NCI-H2081 treated with DMSO at 0.1 percent for 48 hours (cell line): ENCODE data around the gene EXOC6.
"Not testable (repeated sequence)": the region's sequence is repeated elsewhere in the genome, so short reads cannot be mapped to it uniquely, and the experiment has no call there.

ENCODE experiments used
- DNase-seq: peaks from one replicate; lab custom pipeline; 2025; lab: John Stamatoyannopoulos, UW

EXOC6 gene

DNA sequence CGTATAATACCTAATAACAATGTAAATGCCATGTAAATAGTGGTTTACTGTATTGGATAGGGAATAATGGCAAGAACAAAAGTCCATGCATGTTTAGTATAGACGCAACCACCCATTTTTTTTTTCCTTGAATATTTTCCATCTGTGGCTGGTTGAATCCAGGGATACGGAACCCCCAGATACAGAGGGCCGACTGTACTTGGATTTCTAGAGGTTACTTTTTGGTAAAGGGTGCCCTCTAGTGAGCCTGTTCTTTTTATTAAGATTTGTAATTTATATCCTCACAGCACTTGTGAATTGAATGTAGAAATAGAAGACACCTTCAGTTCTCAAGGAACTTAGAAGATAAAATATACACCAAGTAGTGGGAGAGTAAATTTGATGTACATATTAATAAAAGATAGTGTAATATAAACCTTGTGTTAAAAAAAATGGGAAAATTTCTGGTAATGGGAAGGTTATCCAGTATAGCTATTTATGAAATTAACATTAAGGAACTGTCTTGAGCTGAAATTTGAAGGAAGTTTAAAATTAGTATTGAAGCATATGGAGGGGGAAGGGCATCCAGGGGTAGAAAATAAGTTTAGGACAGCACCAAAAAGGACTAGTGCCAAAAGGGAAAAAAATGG lies 32.0 kb downstream of the EXOC6 start:
- DNase-seq: peak; percentile 36

GRCh38 chr10:92880917-92881316 lies 32.6 kb downstream of the EXOC6 start:
- DNase-seq: no peak

DNA sequence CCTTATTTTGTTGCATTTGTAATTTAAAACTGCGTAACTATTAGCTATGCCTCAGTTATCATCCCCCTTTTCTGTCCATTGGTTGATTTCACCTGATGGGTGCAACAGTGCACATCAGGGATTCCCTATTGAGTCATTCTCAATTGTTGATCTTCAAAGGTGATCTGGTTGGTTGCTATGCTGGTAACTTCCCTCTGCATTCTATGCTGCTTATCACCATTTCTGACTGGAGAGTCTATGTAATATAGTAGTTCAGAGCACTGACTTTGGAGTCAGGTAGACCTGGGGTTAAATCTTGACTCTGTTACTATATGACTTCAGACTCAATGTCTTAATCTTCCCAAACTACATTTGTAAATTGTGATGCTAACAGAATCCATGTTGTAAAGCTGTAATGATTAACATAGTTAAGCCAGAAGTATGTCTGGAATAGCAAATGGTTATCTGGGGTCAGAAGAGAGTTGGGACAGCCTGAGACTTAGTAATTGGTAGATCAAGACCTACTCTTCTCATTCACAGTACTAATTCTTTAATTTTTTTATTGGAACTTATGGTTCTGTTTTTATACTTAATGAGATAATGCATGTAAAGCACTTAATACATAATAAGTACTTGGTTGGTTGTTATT lies 38.1 kb downstream of the EXOC6 start:
- no peak for DNase-seq

DNA sequence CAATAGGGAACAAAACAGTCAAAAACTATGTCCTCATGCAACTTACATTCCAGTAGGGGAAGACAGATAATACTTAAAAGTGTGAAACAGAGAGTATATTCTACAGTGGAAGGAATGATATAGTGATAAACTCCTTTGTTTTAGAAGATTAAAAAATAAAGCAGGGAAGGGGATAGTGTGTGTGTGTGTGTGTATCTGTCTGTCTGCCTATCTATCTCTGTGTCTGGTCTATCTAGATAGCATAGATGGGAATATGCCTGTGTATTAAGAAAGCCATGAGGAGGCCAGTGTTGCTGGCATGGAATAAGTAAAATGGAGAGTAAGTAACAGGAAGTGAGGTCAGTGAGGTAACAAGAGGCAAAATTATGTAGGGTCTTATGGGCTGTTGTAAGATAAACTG lies 42.2 kb downstream of the EXOC6 start:
- no peak for DNase-seq

- DNase-seq: no peak
Observed at GRCh38 chr10:92891885-92892690, 43.8 kb downstream of the EXOC6 start.

GRCh38 chr10:92892691-92893054 lies 44.4 kb downstream of the EXOC6 start:
- DNase-seq: no peak

DNA sequence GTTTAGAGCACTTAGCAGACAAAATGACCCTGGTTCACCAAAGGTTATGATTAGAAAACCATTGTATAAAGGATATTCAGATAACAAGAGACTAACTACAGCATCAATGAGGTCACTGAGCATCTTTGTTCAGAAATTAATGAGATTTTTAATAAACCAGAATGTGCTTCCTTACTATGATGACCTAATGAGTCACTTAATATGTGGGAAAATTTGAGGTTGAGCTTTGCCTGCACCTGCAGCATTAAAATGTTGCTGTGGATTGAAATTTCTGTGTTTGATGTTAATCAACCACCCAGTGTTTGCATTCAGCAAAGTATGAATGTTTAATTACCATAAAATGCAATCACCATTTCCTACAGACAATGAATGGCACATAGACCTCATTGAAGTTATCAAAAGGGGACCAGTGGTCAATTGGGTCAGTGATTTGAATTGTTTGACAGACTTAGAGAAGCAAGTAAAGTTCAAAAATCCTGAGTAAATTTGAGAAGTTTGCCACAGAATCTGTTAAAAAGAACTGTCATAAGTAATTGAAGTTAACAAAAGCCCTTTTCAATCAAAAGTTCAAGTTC lies 45.8 kb downstream of the EXOC6 start:
- no peak for DNase-seq

- DNase-seq: no peak
Observed at GRCh38 chr10:92897916-92898315, 49.6 kb downstream of the EXOC6 start.

DNA sequence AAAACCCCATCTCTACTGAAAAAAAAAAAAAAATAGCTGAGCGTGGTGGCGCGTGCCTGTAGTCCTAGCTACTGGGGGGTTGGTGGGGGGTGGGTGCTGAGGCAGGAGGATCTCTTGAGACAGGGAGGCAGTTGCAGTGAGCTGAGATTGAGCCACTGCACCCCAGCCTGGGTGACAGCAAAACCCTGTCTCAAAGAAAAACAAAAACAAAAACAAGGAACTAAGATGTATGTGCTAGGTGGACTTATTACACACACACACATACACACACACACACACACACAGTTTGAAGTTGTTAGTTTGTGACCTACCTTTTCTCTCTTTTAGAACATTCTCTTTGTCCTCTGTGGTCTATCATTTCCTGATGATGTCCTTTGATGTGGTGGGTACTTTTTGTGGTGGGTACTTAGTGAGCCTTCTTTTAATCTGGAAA lies 53.5 kb downstream of the EXOC6 start:
- no peak for DNase-seq

- DNase-seq: no peak
Observed at GRCh38 chr10:92903633-92904032, 55.3 kb downstream of the EXOC6 start.

DNA sequence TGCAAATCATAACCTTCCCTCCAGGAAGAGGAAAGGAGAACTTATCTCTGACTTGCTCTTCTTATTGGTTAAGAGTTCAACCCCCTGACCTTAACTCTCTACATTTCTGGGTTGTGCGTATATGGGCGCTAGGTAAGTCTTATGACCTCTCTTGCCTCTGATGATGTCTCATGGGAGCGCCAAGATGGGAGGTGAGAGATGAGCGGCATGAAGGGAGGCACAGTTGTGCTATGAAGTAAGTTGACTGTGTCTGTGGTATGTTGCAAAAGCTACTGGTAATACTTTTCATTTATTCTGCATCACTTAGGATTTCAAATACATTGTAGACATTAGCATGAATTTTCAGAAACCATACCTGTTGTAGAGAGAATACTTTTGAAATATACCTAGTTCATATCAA lies 59.0 kb downstream of the EXOC6 start:
- DNase-seq: no peak

DNA sequence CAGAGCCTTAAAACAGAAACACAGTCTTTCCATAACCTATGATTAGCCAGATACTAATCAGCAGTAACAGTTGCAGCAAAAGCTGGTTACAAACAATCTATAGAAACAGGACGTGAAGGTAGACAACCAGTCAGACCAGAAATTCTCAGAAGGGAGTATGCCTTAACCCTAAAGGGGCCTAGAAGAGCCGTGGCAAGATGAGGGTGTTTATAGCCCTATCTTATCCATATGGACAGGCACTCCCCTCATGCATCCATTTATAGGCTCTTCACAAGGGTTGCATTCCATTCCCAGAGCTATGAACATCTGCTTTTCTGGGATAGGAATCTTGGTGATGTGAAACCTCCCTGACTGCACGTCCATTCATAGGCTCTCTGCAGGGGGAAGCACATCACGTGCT lies 64.3 kb downstream of the EXOC6 start:
- not testable (repeated sequence) for DNase-seq

DNA sequence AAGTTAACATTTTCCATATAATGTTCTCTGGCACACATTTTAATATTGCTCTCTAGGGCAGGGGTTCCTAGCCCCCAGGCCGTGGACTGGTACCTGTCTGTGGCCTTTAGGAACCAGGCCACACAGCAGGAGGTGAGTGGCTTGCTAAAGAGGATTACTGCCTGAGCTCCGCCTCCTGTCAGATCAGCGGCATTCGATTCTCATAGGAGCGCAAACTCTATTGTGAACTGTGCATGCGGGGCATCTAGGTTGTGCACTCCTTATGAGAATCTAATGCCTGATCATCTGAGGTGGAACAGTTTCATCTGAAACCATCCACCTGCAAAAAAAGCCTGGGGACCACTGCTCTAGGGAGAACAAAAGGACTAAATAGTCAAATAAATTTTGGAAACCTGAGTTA lies 65.7 kb downstream of the EXOC6 start:
- no peak for DNase-seq

DNA sequence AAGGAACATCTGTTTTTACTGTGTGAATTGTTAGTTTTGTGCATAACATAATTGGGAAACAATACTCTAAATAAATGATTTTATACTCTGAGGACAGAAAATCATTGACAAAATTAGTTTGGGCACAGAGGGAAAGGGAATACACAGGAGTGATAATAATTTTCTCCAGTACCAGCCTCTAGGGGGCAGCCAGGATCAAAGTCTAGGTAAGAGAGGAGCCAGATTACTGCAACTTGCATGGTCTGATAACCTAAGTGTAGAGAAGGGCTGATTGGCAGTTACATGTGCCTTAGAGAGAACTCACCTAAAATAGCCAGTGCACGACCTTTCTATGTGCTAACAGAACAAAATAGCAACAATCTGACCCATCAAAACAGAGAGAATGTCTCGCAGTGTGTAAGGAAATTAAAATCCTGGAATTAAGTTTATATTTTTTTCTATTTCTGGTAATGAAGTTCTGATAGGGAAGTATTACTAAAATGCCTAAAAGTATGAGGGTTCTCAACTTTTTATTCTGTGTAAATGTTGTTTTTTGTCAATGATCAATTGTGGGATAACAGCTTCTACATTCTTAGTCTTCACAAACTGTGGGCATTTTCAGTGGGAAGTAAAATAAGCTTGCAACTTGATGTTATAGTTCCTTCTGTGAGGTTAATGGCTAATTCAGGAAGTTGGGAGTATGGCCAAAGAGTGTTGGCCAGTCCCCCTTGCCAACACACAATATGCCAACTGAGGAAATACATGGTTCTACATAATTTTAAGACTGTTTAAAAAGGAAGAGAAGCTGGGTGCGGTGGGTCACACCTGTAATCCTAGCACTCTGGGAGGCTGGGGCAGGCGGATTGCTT lies 66.4 kb downstream of the EXOC6 start:
- DNase-seq: no peak

- DNase-seq: no peak
Observed at GRCh38 chr10:92915892-92916291, 67.6 kb downstream of the EXOC6 start.

- no peak for DNase-seq
Observed at GRCh38 chr10:92916433-92916832, 68.1 kb downstream of the EXOC6 start.

DNA sequence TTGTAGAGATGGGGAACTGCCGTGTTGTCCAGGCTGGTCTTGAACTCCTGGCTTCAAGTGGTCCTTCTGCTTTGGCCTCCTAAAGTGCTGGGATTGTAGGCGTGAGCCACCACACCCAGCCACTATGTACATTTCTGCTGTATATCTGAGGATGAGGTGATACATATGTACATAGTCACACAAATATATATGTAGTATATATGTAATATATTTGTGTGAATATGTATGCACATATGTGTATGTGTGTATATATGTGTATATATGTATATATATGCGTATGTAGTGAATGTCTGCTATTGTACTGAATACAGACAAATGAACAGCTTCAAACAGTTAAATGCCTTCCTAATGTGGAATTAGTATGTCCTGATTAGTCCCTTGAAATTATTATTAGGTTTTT lies 70.3 kb downstream of the EXOC6 start:
- DNase-seq: no peak

DNA sequence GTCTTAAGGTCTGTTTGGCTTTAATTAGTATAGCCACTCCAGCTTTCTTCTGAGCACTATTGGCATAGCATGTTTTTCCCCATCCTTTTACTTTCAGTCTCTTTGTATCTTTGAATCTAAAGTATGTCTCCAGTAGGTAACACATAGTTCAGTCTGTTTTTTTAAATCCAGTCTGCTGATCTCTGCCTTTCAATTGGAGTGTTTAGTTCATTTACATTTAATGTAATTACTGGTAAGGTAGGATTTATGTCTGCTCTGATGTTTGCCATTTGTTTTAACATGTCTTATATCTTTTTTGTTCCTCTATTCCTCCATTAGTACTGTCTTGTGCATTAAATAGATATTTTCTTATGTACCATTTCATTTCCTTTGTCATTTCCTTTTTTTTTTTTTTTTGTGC lies 72.5 kb downstream of the EXOC6 start:
- no peak for DNase-seq

DNA sequence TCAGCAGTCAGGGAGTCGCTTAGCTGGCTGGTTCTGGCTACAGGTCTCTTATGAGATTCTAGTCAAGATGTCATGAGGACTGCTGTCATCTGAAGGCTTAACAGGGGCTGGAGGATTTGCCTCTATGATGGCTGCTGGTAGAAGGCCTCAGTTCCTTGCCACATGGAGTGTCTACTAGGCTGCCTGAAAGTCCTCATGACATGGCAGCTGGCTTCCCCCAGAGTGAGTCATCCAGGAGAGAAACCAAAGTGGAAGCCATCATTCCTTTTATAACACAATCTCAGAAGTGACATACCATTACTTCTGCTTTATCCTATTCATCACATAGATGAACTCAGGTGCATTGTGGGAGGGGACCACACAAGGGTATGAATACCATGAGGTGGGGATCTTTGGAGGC lies 75.1 kb downstream of the EXOC6 start:
- no peak for DNase-seq

GRCh38 chr10:92929896-92930295 lies 81.6 kb downstream of the EXOC6 start:
- DNase-seq: no peak

- no peak for DNase-seq
Observed at GRCh38 chr10:92931597-92931996, 83.3 kb downstream of the EXOC6 start.

DNA sequence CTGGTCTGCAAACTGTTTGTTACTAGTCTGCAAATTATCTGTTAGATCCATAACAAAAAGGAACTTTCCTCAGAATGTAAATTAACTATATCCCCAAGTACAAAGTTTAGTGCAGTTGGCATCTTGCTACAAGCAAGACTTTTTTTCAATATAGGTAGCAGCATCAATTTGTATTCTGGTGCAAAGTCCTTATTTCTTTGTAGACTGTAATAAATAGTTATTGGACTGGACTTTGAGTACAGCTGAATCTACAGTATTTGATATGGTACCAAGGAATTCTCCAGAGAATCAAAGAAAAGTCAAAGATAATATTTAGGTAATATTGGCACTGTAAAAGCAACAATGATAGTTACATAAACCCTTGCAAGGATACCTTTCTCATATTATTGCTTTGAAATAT lies 89.6 kb downstream of the EXOC6 start:
- DNase-seq: no peak
